ENCODE results near the gene SYNCRIP.
"Not testable (repeated sequence)": the region's sequence is repeated elsewhere in the genome, so short reads cannot be mapped to it uniquely, and the experiment has no call there.

The SYNCRIP gene

DNA sequence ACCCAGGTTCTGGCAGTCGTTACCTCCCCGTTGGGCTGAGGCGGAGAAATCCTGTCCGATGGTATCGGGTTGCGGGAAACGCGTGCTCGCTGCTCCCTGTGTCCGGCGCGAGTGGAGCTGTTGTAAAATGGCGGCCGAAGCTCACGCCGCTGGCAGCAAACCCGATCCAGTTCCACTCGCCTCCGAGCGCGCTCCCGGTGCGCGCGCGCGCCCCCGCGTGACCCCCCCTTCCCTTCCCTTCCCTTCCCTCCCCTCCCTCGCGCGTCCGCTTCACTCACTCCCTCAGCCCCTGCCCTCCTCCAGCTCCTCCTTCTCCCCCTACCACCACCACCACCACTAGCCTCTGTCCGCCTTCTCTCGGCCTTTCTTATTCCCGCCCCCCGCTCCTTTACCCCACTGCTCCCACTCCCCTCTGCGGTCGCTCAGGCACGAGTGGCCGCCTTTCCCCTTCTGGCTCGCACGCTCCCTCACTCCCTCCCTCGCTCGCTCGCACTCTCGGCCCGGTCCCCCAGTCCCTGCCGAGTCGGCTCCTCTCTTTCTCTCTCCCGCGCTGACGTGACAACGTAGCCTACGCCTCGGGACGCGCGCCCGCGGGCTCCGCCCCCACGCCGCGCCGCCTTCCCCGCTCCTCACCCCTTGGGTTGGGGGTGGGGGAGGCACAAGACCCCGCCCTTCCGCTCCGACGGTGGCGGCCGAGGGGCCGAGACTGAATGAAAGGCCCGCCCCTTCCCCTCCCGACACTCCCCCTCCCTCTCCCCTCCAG, at the start of gene SYNCRIP:
SYNCRIP (minus strand) TSS at position 113 of the 763 bp plus-strand sequence. CDS start 1,447 bp downstream, outside the sequence.
- no peak for FAIRE-seq

DNA sequence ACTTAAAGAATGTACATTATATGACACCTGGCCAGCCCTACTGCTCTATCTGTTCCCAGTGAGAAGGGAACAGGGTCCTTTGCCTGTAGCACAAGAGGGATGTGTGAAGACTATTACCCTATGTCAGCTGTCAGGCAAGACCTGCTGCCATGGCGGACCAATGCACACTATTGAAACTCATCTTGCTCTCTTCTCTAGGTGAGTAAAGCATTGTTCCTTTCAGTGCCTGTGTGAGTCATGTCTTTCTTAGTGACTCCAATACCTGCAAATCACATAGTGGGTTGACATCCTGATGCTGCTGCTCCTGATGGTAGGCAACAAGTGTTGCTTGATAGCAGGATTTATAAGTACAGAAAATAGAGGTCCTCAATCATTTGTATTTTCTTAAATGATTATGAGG, 48.8 kb upstream of the SYNCRIP start:
- no peak for FAIRE-seq

DNA sequence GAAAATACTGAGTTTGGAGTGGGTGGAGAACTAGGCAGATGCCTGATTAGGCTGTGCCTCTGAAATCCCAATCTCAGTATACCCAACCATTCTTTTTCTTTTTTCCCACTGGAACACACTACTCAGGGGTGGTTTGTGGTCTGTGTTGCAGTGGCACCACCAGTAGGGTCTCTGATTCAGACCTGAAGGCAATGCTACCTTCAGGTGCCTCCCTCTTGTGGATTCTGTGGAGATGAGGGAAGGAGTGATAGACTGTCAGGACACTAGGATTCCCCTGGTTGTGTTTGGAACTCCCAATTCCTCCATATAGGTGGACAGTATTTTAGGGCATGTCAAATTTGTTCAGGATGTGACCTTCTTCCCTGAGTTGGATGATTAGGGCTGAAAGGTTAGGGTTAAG, 47.4 kb upstream of the SYNCRIP start:
- no peak for FAIRE-seq

DNA sequence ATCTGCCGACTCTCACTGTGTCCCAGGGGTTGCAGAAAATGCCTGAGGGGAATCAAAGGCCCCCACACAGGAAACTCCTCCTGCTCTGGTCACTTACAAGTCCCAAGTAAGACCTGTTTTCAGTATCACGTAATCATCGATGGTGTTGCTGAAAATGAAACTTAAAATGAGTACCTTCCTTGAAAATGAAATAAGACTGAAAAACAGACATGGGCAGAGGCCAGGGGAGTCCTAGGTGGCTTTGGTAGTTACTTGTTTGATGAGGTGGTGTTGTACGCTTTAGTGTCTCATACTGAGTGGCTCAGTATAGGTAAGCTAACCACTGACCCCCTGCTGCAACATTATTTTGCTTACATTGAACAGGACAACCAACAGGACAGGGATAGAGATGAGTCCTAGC, 43.0 kb upstream of the SYNCRIP start:
- FAIRE-seq: no peak

DNA sequence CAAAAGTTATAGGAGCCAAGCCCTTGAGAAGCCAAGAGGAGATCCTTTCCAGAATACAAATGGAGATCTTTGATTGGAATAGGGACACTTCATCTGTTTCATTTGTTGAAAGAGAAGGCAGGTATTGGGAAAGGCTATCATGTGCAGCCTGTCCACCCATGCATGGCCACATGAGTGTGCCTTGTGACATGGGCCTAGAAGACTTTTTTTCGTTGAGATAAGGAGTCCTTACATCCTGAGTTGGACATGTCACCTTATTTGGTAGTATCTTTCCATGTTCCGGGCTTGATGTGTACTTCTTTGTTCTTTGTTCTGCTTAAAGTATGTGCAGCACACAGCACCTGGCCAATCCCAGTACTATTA, 42.1 kb upstream of the SYNCRIP start:
- FAIRE-seq: no peak

DNA sequence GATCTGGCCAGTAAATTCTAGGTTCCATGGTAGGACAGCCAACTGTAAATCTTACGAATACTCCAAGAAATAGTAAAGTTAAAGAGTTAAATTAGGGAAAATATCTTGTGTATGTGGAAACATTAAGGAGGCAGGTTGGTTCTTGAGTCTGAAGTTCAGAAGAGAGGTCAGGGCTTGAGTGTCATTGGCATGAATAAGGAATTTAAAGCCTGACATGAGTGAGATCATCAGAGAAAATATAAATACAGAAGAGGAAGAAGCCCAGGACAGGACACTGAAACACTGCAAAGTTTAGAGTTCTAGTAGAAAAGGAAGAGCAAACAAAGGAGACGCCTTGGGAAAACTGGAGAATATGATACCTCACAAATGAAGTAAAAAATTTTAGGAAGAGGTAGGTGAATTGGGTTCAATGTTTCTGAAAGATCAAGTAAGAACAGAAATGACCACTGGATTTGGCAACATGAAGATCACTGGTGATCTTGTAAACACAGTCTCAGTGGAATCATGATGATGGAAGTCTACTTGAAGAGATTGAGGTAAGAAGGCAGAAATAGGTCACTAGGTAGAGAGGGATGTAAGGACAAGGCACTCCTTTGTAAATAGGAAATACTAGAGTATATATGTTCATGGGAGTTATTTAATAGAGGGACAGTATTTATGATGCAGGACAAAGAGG, 41.6 kb upstream of the SYNCRIP start:
- FAIRE-seq: no peak

DNA sequence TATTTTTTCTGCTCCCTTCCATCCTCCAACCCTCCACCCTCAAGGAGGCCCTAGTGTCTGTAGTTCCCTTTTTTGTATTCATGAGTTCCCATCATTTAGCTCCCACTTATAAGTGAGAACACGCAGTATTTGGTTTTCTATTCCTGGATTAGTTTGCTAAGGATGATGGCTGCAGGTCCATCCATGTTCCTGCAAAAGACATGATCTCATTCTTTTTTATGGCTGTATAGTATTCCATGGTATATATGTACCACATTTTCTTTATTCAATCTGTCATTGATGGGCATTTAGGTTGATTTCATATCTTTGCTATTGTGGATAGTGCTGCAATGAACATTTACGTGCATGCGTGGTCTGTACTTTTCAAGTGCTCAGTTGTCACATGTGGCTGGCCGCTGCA, 39.2 kb upstream of the SYNCRIP start:
- FAIRE-seq: not testable (repeated sequence)

DNA sequence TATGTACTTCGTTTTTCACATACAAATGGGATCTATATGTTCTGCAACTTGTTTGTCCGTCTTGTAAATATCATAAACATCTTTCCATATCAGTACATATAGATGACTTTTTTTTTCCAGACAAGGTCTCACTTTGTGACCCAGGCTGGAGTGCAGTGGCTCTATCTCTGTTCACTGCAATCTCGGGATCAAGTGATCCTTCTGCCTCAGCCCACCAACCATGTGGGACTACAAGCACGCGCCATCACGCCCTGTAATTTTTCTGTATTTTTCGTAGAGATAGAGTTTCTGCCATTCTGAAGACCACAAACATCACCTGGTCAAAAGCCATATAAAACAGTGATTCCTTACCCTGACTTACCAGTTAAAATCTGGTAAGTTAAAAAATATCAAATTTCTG, 37.7 kb upstream of the SYNCRIP start:
- no peak for FAIRE-seq

DNA sequence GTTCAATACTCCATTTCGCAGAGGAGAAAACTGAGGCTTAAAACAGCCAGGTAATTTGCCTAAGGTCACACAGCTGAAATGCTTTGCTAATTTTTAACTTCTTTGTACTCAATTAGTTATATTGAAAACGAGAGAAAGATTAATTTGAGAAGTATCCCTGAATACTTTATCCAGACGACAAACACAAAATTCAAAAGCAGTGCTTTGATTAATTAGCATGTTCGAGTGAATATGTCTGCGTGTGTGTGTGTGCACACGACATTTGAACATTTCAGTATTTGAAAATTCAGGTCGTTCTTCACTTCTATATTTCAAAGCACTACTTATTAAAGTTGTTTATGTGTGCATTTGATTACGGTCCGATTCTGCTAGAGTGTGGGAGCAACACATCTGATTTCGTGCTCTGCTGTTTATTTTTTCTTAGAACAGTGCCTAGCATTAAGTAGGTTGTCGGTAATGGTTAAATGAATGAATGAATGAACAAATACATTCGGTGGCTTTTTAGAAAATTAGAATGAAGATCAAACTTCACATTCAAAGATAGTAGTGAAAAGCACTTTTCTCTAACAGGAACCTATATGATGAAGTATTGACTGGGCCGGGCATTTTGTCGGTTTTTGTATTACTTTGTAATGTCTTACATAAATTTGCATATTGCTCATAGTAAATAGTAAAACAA, 36.9 kb upstream of the SYNCRIP start:
- FAIRE-seq: no peak

DNA sequence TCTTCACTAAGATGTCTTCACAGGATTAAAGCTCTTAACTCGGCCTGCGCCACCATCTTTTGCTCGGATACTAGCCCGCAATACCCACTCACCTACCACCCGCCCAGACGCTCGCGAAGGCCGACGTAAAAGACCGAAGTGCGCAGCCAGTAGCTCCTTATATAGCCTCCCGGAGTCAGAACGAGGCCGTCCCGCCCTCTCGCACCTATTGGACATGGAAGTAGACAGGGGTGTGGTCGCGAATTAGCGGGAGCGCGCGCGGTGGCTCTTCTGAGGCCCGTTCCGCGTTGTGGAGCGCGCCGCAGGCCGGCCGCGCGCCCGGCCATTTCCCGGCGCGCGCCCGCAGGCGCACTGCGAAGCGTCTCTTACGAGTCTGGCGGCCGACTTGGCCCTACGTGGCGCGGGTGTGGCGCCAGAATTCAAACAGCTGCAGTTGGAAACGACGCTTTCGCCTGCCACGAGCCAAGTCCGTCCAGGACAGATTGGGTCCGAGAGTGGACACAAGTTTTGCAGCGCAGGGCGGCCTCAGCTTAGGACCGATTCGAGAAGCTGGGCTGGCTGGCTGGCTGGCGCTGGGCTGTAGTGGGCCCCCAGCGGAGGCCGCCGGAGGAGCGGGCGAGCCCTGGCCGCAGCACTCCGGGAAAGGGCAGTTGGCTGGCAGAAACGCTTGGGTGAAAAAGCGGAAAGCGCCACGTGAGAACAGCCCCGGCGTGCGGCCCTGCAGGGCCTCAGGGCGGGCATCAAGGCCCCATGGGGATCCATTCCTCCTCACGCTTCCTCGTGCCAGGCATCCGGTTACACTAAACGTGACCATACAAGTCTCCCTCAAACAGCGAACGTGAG, 36.1 kb upstream of the SYNCRIP start:
- no peak for FAIRE-seq

DNA sequence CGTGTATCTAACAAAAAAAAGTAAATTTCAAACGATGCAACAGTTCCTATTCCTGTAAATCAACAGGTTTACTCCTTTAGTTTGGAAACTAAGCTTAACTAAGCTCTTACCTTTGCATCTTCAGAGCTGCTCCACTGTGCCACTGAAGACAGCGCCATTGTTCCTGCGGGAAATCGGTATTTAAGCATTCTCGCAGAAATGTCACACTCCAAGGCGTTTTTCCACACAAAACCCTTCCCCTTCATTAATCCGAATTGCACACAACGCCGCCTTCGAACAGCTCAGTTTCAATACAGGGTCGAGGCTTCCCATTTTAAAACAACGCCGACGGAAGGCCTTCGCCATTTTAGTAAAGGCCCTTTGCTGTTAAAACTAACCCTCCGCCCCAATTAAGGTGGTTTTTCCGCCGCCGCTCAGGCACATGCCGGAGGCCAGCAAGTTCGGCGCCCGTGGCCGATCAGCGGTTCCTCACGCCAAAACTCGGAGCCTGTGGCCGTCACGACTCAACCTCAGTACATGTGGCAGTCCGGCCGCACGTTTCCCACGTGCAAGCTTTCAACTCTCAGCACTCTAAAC, 35.4 kb upstream of the SYNCRIP start:
- no peak for FAIRE-seq

DNA sequence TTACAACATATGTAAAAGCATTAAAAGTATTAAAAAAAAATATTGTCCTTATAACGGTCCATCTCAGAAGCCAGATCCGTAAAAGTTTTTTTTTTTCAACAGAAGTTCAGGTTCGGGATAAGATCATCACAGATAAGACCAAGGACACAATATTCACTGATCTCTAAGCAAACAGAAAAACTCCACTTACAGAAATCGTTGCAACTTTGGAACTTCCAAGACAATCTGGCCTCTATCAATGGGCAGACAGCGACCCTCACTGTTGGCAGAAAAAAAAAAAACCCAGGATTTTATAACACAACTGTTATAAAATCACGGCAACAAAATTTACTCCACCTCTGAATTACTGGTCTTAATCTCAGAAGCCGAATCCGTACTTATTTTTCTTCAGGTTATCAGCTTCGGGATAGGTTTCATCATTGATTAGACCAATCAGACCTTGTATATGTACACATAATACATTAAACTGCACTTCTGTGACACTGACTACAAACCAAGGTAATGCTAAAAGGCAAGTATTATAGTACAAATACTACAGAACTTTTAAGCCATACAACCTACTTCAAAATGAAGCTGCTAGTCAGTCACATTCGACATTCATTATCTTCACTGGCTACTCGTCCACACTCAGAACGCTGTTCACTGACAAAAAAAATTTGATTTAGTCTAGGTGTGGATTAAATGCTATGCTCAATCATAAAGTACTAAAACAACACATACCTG, 34.7 kb upstream of the SYNCRIP start:
- FAIRE-seq: no peak

DNA sequence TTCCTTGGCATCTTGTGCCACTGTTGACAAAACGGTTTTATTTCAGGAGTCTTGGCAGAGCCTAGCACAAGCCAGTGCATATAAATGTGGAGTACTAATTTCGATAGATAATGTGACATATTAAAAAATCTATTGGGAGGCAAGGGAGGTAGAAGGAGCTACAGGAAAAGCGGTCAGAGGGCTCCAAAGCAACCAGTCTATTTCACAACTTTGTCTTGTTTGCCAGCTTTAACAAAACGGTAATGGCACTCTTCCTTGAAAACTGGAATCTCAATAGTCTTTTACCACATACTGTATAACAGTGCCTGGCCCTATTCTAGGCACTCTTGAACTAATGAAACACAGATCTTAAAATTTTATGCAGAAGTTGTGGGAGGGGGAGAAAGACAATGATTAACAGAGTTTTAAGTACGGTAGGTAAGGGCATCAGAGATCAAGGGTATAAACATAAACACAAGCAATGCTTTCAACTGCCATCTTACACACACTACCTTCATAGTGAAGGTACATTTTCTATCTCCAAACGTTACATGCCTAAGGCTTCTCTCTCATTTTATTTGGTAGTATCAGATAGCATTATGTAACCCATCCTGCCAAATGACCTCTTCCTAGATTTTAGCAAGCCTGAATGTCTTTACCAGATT, 33.5 kb upstream of the SYNCRIP start:
- no peak for FAIRE-seq

DNA sequence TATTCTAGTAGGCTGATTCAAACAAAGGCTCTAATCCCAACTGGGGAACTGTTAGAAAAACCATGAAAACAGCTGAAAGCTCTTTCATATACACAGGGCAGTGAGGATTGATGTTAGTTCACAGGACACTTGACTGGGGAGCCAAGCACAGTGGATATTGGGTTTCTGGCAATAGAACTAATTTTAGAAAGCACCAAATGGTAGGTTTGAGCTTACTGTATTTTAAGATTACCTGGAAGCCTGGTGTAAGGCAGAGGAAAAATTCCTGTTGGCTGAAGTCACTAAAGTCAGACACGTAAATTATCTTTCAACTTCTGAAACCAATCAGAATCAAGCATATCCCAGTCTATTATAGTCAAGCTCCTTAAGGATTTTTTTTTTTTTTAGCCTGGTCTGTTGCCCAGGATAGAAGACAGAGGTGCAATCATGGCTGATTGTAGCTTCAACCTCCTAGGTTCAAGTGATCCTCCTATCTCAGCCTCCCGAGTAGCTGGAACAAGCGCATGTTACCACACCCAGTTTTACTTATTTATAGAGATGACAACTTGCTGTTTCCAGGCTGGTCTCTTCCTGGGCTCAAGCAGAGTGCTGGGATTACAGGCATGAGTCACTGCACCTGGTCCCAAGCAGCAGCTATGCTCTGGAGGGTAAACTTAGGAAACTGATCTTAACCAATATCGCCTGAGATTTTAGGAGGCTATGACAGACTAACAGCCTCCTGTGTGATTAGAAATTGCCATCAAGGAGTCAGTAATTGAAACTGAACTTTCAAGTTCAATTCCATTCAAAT, 32.5 kb upstream of the SYNCRIP start:
- FAIRE-seq: no peak

DNA sequence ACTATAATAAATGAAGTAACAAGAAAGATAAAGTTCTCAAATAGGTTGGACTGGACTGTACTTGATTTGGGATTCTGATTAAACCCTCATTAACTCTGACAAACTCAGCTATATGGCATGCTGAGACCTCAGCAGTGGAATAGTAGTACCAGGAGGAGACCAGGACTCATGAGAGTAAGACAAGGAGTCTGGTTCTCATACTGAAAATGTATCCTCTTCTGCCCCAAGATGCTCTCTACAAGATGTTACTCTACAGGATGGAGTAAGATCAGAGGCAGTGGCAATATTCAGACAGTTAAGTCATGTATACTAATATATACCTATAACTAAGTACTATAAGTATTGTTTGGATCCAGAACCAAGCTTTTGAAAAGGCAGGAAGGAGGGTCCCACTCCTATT, 31.9 kb upstream of the SYNCRIP start:
- FAIRE-seq: no peak

DNA sequence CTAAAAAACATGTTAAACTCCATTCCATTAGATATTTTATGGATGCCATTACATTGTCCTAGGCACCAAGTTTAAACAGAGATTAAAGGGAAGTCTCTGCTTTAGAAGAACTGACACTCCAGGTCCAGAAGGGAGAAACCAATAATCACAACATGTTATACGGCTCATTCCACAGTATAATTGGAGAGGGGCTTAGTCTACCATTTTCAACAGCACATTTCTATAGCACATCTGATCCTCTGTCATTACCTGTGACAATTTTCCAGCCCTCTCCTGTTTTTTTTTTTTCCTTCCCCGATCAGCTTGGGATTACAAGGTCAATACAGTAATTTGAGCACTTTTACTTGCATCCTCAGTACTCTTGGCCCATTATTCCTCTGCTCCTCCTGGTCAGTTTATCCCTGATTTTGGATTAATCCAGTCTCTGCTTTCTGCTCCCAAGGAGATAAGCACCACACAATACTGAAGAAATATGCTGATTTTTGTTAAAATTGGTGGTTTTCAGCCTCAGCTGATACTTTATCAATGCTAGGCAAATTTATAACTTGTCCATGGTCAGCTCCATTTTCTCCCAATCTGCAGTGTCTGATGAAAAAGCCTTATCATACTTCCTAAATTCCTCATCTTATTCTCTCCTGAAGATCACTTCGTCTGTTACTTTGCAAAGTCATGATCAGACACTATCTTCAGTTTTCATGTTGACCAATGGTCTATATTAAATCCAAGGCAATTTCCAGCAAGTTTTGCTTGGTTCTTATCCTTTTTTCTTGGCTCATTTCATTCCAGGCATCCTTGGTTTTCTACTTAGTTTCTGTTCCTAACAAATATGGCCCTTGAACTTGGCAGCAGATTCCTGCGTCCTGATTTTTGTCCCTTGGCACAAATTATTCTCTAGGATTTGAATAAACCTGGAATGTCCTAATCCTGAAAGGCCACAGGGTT, 30.8 kb upstream of the SYNCRIP start:
- FAIRE-seq: no peak

DNA sequence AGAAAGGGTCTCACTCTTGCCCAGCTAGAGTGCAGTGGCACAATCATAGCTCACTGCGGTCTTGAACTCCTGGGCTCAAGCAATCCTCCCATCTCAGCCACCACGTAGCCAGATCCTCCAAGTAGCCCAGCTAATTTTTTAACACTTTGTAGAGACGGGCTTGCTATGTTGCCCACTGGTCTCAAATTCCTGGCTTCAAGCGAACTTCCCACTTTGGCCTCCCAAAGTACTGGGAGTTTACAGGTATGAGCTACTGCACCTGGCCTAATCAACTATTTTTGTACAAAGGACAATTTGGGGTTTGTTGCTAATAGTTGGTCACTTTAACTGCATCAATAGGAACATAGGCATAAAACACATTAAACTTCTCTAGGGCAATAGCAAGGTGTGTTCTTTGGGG, 29.9 kb upstream of the SYNCRIP start:
- no peak for FAIRE-seq

DNA sequence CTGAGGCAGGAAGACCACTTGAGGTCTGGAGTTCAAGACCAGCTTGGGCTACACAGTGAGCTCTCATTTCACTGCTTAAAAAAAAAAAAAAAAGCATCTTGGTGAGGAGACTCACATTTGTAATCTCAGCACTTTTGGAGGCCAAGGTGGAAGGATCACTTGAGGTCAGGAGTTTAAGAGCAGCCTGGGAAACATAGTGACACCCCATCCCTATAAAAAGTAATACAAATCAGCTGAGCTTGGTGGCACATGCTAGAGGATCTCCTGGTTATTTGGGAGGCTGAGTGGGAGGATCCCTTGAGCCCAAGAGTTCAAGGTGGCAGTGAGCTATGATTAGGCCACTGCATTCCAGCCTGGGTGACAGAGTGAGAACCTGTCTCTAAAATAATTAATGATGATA, 29.4 kb upstream of the SYNCRIP start:
- FAIRE-seq: no peak

DNA sequence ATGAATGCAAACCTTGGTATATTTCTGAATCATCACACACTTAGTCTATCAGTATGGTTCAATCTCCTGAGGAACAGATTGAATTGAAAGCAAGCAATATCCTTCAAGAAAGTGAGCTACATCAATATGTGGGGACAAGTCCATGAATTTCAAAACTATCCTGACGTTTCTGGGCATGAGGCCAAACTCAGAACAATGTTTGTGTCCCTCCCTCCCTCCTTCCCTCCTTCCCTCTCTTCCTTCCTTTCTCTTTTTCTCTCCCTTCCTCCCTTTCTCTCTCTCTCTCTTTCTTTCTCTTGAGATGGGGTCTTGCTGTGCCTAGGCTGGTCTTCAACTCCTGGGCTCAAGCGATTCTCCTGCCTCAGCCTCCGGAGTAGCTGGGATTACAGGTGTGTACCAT, 27.9 kb upstream of the SYNCRIP start:
- FAIRE-seq: no peak

All from islet of Langerhans (tissue), 1 donor.